Measurements from ENCODE around the gene RPTOR. TPM values are rescaled to one million over a fixed set of nuclear protein-coding genes. Genes with fewer than 3 reads are reported as not detected.

Gene RPTOR
- total and polyA plus RNA-seq, 2 donors = 8.1 to 10.3 TPM

- WGBS = 94% methylated on average over 6 of the region's 6 CpGs
- H3K4me1 ChIP-seq (ENCODE audit: control insufficient read depth in 2 of 2, insufficient read depth in 2 of 2, low read length in 2 of 2) = peaks cover 42 to 86% of the 10 kb centered on the region in 2 donors
Measured at GRCh38 chr17:80777274-80777673, 232.6 kb downstream of the RPTOR start.

GRCh38 chr17:80778716-80779115 lies 234.1 kb downstream of the RPTOR start:
- Histone ChIP-seq H3K36me3 (ENCODE audit: control insufficient read depth in 2 of 2, insufficient read depth in 2 of 2, low read length in 1 of 2) (peaks cover 10 to 35% of the 10 kb centered on the region in 2 donors), H3K9me3 (ENCODE audit: control insufficient read depth in 2 of 2, insufficient read depth in 1 of 2, low read length in 1 of 2) (no peaks in the 10 kb centered on the region), H3K27me3 (ENCODE audit: control insufficient read depth in 2 of 2, insufficient read depth in 1 of 2, low read length in 1 of 2) (no peaks in the 10 kb centered on the region), H3K4me3 (ENCODE audit: low read length in 2 of 2) (no peak overlapping the region), H3K4me1 (ENCODE audit: control insufficient read depth in 2 of 2, insufficient read depth in 2 of 2, low read length in 2 of 2) (peaks cover 43 to 86% of the 10 kb centered on the region in 2 donors), H3K27ac (ENCODE audit: low read depth in 1 of 2, low read length in 1 of 2) (no peak overlapping the region)
- DNase-seq (ENCODE audit: low read depth in 6 of 9, low spot score in 9 of 9) = no peak
- 95% methylated on average over 13 of the region's 13 CpGs for WGBS

More at GRCh38 chr17:80777274-80777673, 232.6 kb downstream of the RPTOR start:
- Histone ChIP-seq H3K4me3 (ENCODE audit: low read length in 2 of 2) (no peak overlapping the region), H3K27me3 (ENCODE audit: control insufficient read depth in 2 of 2, insufficient read depth in 1 of 2, low read length in 1 of 2) (no peaks in the 10 kb centered on the region), H3K27ac (ENCODE audit: low read depth in 1 of 2, low read length in 1 of 2) (no peak overlapping the region), H3K36me3 (ENCODE audit: control insufficient read depth in 2 of 2, insufficient read depth in 2 of 2, low read length in 1 of 2) (peaks cover 10 to 40% of the 10 kb centered on the region in 2 donors), H3K9me3 (ENCODE audit: control insufficient read depth in 2 of 2, insufficient read depth in 1 of 2, low read length in 1 of 2) (peaks cover 0 to 4% of the 10 kb centered on the region in 2 donors)
- no peak for DNase-seq (ENCODE audit: low read depth in 6 of 9, low spot score in 9 of 9)

- Histone ChIP-seq H3K27ac (ENCODE audit: low read depth in 1 of 2, low read length in 1 of 2) (no peak overlapping the region), H3K4me3 (ENCODE audit: low read length in 2 of 2) (no peak overlapping the region), H3K27me3 (ENCODE audit: control insufficient read depth in 2 of 2, insufficient read depth in 1 of 2, low read length in 1 of 2) (no peaks in the 10 kb centered on the region), H3K9me3 (ENCODE audit: control insufficient read depth in 2 of 2, insufficient read depth in 1 of 2, low read length in 1 of 2) (no peaks in the 10 kb centered on the region), H3K4me1 (ENCODE audit: control insufficient read depth in 2 of 2, insufficient read depth in 2 of 2, low read length in 2 of 2) (peaks cover 37 to 84% of the 10 kb centered on the region in 2 donors), H3K36me3 (ENCODE audit: control insufficient read depth in 2 of 2, insufficient read depth in 2 of 2, low read length in 1 of 2) (peaks cover 10 to 35% of the 10 kb centered on the region in 2 donors)
- 98% methylated on average over 24 of the region's 24 CpGs for WGBS
- DNase-seq (ENCODE audit: low read depth in 6 of 9, low spot score in 9 of 9) = no peak
Measured at GRCh38 chr17:80779336-80779735, 234.7 kb downstream of the RPTOR start.

GRCh38 chr17:80779961-80780380 lies 235.3 kb downstream of the RPTOR start:
- no peak for DNase-seq (ENCODE audit: low read depth in 6 of 9, low spot score in 9 of 9)
- peak overlapping the region in 1 of 2 donors; percentile 90 for H3K27ac ChIP-seq (ENCODE audit: low read depth in 1 of 2, low read length in 1 of 2)
- peaks cover 10 to 31% of the 10 kb centered on the region in 2 donors for H3K36me3 ChIP-seq (ENCODE audit: control insufficient read depth in 2 of 2, insufficient read depth in 2 of 2, low read length in 1 of 2)
- no peak overlapping the region for H3K4me3 ChIP-seq (ENCODE audit: low read length in 2 of 2)
- no peaks in the 10 kb centered on the region for H3K27me3 ChIP-seq (ENCODE audit: control insufficient read depth in 2 of 2, insufficient read depth in 1 of 2, low read length in 1 of 2)
- no peaks in the 10 kb centered on the region for H3K9me3 ChIP-seq (ENCODE audit: control insufficient read depth in 2 of 2, insufficient read depth in 1 of 2, low read length in 1 of 2)
- H3K4me1 ChIP-seq (ENCODE audit: control insufficient read depth in 2 of 2, insufficient read depth in 2 of 2, low read length in 2 of 2) = peaks cover 32 to 83% of the 10 kb centered on the region in 2 donors
- 86% methylated on average over 16 of the region's 16 CpGs for WGBS

- Histone ChIP-seq H3K4me1 (ENCODE audit: control insufficient read depth in 2 of 2, insufficient read depth in 2 of 2, low read length in 2 of 2) (peaks cover 27 to 83% of the 10 kb centered on the region in 2 donors), H3K27ac (ENCODE audit: low read depth in 1 of 2, low read length in 1 of 2) (peak overlapping the region; percentile 89 to 90), H3K27me3 (ENCODE audit: control insufficient read depth in 2 of 2, insufficient read depth in 1 of 2, low read length in 1 of 2) (no peaks in the 10 kb centered on the region), H3K36me3 (ENCODE audit: control insufficient read depth in 2 of 2, insufficient read depth in 2 of 2, low read length in 1 of 2) (peaks cover 10 to 32% of the 10 kb centered on the region in 2 donors), H3K9me3 (ENCODE audit: control insufficient read depth in 2 of 2, insufficient read depth in 1 of 2, low read length in 1 of 2) (no peaks in the 10 kb centered on the region), H3K4me3 (ENCODE audit: low read length in 2 of 2) (peak overlapping the region; percentile 6 to 13)
- WGBS = 29% methylated on average over 19 of the region's 19 CpGs
- peak in 2 of 9 donors; percentile 61 to 74 for DNase-seq (ENCODE audit: low read depth in 6 of 9, low spot score in 9 of 9)
Measured at GRCh38 chr17:80780381-80781198, 236.0 kb downstream of the RPTOR start.

- Histone ChIP-seq H3K27ac (ENCODE audit: low read depth in 1 of 2, low read length in 1 of 2) (peak overlapping the region; percentile 89 to 90), H3K36me3 (ENCODE audit: control insufficient read depth in 2 of 2, insufficient read depth in 2 of 2, low read length in 1 of 2) (peaks cover 10 to 34% of the 10 kb centered on the region in 2 donors), H3K9me3 (ENCODE audit: control insufficient read depth in 2 of 2, insufficient read depth in 1 of 2, low read length in 1 of 2) (no peaks in the 10 kb centered on the region), H3K27me3 (ENCODE audit: control insufficient read depth in 2 of 2, insufficient read depth in 1 of 2, low read length in 1 of 2) (no peaks in the 10 kb centered on the region), H3K4me1 (ENCODE audit: control insufficient read depth in 2 of 2, insufficient read depth in 2 of 2, low read length in 2 of 2) (peaks cover 25 to 80% of the 10 kb centered on the region in 2 donors), H3K4me3 (ENCODE audit: low read length in 2 of 2) (peak overlapping the region; percentile 6 to 13)
- 15% methylated on average over 13 of the region's 13 CpGs for WGBS
- DNase-seq (ENCODE audit: low read depth in 6 of 9, low spot score in 9 of 9) = peak in 1 of 9 donors; percentile 65
Measured at GRCh38 chr17:80781211-80781610, 236.6 kb downstream of the RPTOR start.

GRCh38 chr17:80781807-80782277 lies 237.2 kb downstream of the RPTOR start:
- Histone ChIP-seq H3K4me1 (ENCODE audit: control insufficient read depth in 2 of 2, insufficient read depth in 2 of 2, low read length in 2 of 2) (peaks cover 25 to 80% of the 10 kb centered on the region in 2 donors), H3K27me3 (ENCODE audit: control insufficient read depth in 2 of 2, insufficient read depth in 1 of 2, low read length in 1 of 2) (no peaks in the 10 kb centered on the region), H3K4me3 (ENCODE audit: low read length in 2 of 2) (no peak overlapping the region), H3K9me3 (ENCODE audit: control insufficient read depth in 2 of 2, insufficient read depth in 1 of 2, low read length in 1 of 2) (peaks cover 0 to under 1% of the 10 kb centered on the region in 2 donors), H3K27ac (ENCODE audit: low read depth in 1 of 2, low read length in 1 of 2) (peak overlapping the region; percentile 21 to 90), H3K36me3 (ENCODE audit: control insufficient read depth in 2 of 2, insufficient read depth in 2 of 2, low read length in 1 of 2) (peaks cover 11 to 33% of the 10 kb centered on the region in 2 donors)
- DNase-seq (ENCODE audit: low read depth in 6 of 9, low spot score in 9 of 9) = no peak
- 98% methylated on average over 14 of the region's 14 CpGs for WGBS

- peaks cover 25 to 82% of the 10 kb centered on the region in 2 donors for H3K4me1 ChIP-seq (ENCODE audit: control insufficient read depth in 2 of 2, insufficient read depth in 2 of 2, low read length in 2 of 2)
- no peaks in the 10 kb centered on the region for H3K27me3 ChIP-seq (ENCODE audit: control insufficient read depth in 2 of 2, insufficient read depth in 1 of 2, low read length in 1 of 2)
- WGBS = 22% methylated on average over 16 of the region's 16 CpGs
- H3K9me3 ChIP-seq (ENCODE audit: control insufficient read depth in 2 of 2, insufficient read depth in 1 of 2, low read length in 1 of 2) = peaks cover 0 to 2% of the 10 kb centered on the region in 2 donors
- peak overlapping the region; percentile 1 to 8 for H3K4me3 ChIP-seq (ENCODE audit: low read length in 2 of 2)
- DNase-seq (ENCODE audit: low read depth in 6 of 9, low spot score in 9 of 9) = peak in 3 of 9 donors; percentile 75 to 87 (median 75)
- H3K36me3 ChIP-seq (ENCODE audit: control insufficient read depth in 2 of 2, insufficient read depth in 2 of 2, low read length in 1 of 2) = peaks cover 16 to 33% of the 10 kb centered on the region in 2 donors
- H3K27ac ChIP-seq (ENCODE audit: low read depth in 1 of 2, low read length in 1 of 2) = peak overlapping the region; percentile 90 to 93
Measured at GRCh38 chr17:80782536-80783427, 238.1 kb downstream of the RPTOR start.

Data from thymus (tissue), 11 donors.